GM12878 (cell line): ENCODE measurements around the gene EXD3. TPM values are rescaled to one million over a fixed set of nuclear protein-coding genes. Genes with fewer than 3 reads are reported as not detected.

Source experiments
- ATAC-seq: fragments of 200-7000 bp; cut with Tn5 transposase; 3 replicates; pipeline ENCODE4 v1.9.1; 2020; ENCODE audit warnings: mild to moderate bottlenecking, moderate library complexity
- BruUV-seq: library from RNA; stranded (reverse); fragments of 400-500 nt; replicated peaks from 2 replicates; lab custom pipeline; 2021; lab: Mats Ljungman, UMichigan
- CTCF ChIA-PET: fragments of 300-600 bp; sonication (Branson Sonifier 250); formaldehyde crosslinking; extraction: SDS; loops from one replicate; lab custom pipeline; 2021; ENCODE audit warnings: inconsistent platforms; lab: Yijun Ruan, JAX
- POLR2A ChIA-PET: fragments of 350-600 bp; formaldehyde crosslinking; extraction: SDS; loops from one replicate; lab custom pipeline; 2021; ENCODE audit warnings: inconsistent platforms; lab: Charles Lee
- RAD21 ChIA-PET: fragments of 300-600 bp; sonication (Branson Sonifier 250); formaldehyde crosslinking; loops from one replicate; lab custom pipeline; 2023; ENCODE audit warnings: antibody characterized with exemption; ENCODE audit not compliant: unreplicated experiment; lab: Charles Lee
- SMC1A ChIA-PET: fragments of 300-600 bp; sonication (Branson Sonifier 250); formaldehyde crosslinking; loops from one replicate; lab custom pipeline; 2023; ENCODE audit not compliant: unreplicated experiment, uncharacterized antibody; lab: Charles Lee
- DNase-seq: peaks from one replicate; pipeline ENCODE4 v3.0.0-alpha.2; 2011; ENCODE audit warnings: low read depth, low spot score
- FAIRE-seq: peaks from 3 replicates; lab custom pipeline; 2011; peaks lifted over from hg19 to GRCh38; lab: Jason Lieb, UNC
- H2AFZ ChIP-seq: 2 replicates; pipeline ENCODE4 v1.6.0; 2011; ENCODE audit warnings: low read depth, low read length, control low read depth; ENCODE audit not compliant: control insufficient read depth
- H3K27ac ChIP-seq: 2 replicates; pipeline ENCODE4 v1.5.1; 2011; ENCODE audit warnings: control low read depth; ENCODE audit not compliant: control insufficient read depth, insufficient read depth
- H3K27me3 ChIP-seq, 2 experiments: replicated peaks in 1 of 2; 2 replicates each; pipeline versions ENCODE4 v1.6.0 to v1.6.1; 2011; ENCODE audit warnings: low read length in 1 of 2; ENCODE audit not compliant: control insufficient read depth in 2 of 2, insufficient read depth in 2 of 2
- H3K36me3 ChIP-seq, 2 experiments: 2 replicates each; pipeline ENCODE4 v1.5.1; 2011; ENCODE audit warnings: low read length in 1 of 2; ENCODE audit not compliant: control insufficient read depth in 2 of 2, insufficient read depth in 2 of 2
- H3K4me1 ChIP-seq: 2 replicates; pipeline ENCODE4 v1.6.1; 2011; ENCODE audit warnings: mild to moderate bottlenecking, low read length, moderate library complexity, mixed read lengths; ENCODE audit not compliant: control insufficient read depth, insufficient read depth
- H3K4me2 ChIP-seq: 2 replicates; pipeline ENCODE4 v1.6.0; 2011; ENCODE audit warnings: control low read depth; ENCODE audit not compliant: control insufficient read depth, insufficient read depth
- H3K4me3 ChIP-seq: fragments of 200-600 bp; sonication (generic); 2 replicates; pipeline ENCODE4 v1.5.1; 2016
- H3K79me2 ChIP-seq: 2 replicates; pipeline ENCODE4 v1.6.0; 2011; ENCODE audit warnings: low read length; ENCODE audit not compliant: control insufficient read depth, insufficient read depth
- H3K9ac ChIP-seq: 2 replicates; pipeline ENCODE4 v1.8.0; 2011; ENCODE audit warnings: low read length, control low read depth, mixed read lengths; ENCODE audit not compliant: control insufficient read depth, insufficient read depth
- H3K9me3 ChIP-seq: replicated peaks from 3 replicates; pipeline ENCODE4 v1.5.1; 2011; ENCODE audit warnings: mild to moderate bottlenecking, low read length; ENCODE audit not compliant: control insufficient read depth, insufficient read depth
- H4K20me1 ChIP-seq: 2 replicates; pipeline ENCODE4 v1.6.0; 2011; ENCODE audit not compliant: control insufficient read depth, insufficient read depth
- BCLAF1 ChIP-seq: fragments of 450-650 bp; IDR thresholded peaks from 2 replicates; pipeline ENCODE4 v1.6.1; 2017; ENCODE audit warnings: antibody characterized with exemption, mild to moderate bottlenecking, moderate library complexity
- CBX3 ChIP-seq: fragments of 200-600 bp; sonication (generic); IDR thresholded peaks from 2 replicates; pipeline ENCODE4 v1.6.1; 2016; ENCODE audit warnings: low read depth, borderline replicate concordance
- ETV6 ChIP-seq, 2 experiments: fragments of 450-650 bp in 1 of 2; IDR thresholded peaks in 1 of 2; conservative IDR thresholded peaks in 1 of 2; 2 replicates each; pipeline ENCODE4 v1.6.1; 2014; ENCODE audit warnings: antibody characterized with exemption in 1 of 2, borderline replicate concordance in 1 of 2, low read depth in 1 of 2, mild to moderate bottlenecking in 1 of 2, moderate library complexity in 1 of 2
- POU2F2 ChIP-seq: IDR thresholded peaks from 3 replicates; pipeline ENCODE4 v1.6.1; 2011; ENCODE audit warnings: low read depth, mild to moderate bottlenecking, low read length, borderline replicate concordance
- WGBS: methylation state at CpG from one replicate; pipeline ENCODE4 v1.1.6; 2016; ENCODE audit warnings: low lambda C conversion rate; ENCODE audit not compliant: insufficient replicate concordance, insufficient coverage; ENCODE audit errors: missing lambda C conversion rate; 5-methylcytosine and 5-hydroxymethylcytosine counted together
- in situ Hi-C: fragments of 300-500 bp; cut with MboI; formaldehyde crosslinking; loops from 9 replicates; pipeline ENCODE4 v1.14.3; 2018; ENCODE audit warnings: mixed read lengths
- intact Hi-C: fragments of 100-400 bp; cut with micrococcal nuclease; formaldehyde crosslinking; loops from one replicate; pipeline ENCODE4 v1.14.2; 2022; ENCODE audit not compliant: unreplicated experiment
- polyA plus RNA-seq, 11 experiments: library from polyadenylated mRNA; depleted of rRNA in 4 of 11; unstranded in 6 of 11; stranded (reverse) in 5 of 11; fragments of >200 nt; fragmentation: Nextera tagmentation in 4 of 11; fragmentation: Illumina TruSeq in 1 of 11; extraction: Ambion mirVana in 4 of 11; extraction: Trizol in 1 of 11; gene quantifications; 1 replicate in 1 of 11; 2 replicates in 10 of 11; pipeline versions ENCODE4 v1.2.1 to v1.2.3, GENCODE V29; 2011 to 2016; ENCODE audit warnings: inconsistent platforms in 2 of 11, missing spikeins in 2 of 11, low read depth in 1 of 11
- total RNA-seq, 4 experiments: library from RNA; depleted of rRNA in 3 of 4; stranded (reverse); fragments of >200 nt in 3 of 4; fragmentation: Illumina TruSeq in 1 of 4; extraction: Trizol in 1 of 4; gene quantifications; 2 replicates each; pipeline versions ENCODE4 v1.2.1 to v1.2.3, GENCODE V29; 2013 to 2021

EXD3 gene
- total and polyA plus RNA-seq, 10 of the 15 experiments (the other 5 are each of a cell fraction or from before 2014, with no cell fraction given): 0.21 to 7.1 (median 3.6) TPM

- Histone ChIP-seq H3K4me3 (no peak overlapping the region), H3K36me3 (no peaks in the 10 kb centered on the region), H3K27ac (no peak overlapping the region), H3K4me2 (no peak overlapping the region), H3K9ac (no peak overlapping the region), H3K9me3 (no peaks in the 10 kb centered on the region), H3K79me2 (no peaks in the 10 kb centered on the region)
- 73% methylated on average over 18 of the region's 20 CpGs for WGBS
- POLR2A ChIA-PET: no interaction called here
- no TSS peak for BruUV-seq
- RAD21 ChIA-PET: no interaction called here
- intact Hi-C loops: no loop called here
- ATAC-seq: no peak
- CTCF ChIA-PET: no interaction called here
- no peak for TF ChIP-seq ETV6 (conservative IDR thresholded peaks at IDR 0.05 in 1 of 2, IDR thresholded peaks at IDR 0.05 in 1 of 2; ENCODE audit: borderline replicate concordance in 1 of 2, low read depth in 1 of 2)
- TF ChIP-seq BCLAF1: no peak
- TF ChIP-seq CBX3: no peak
- TF ChIP-seq POU2F2: no peak
- TF ChIP-seq, all 136 proteins: peak for 0
- H4K20me1 ChIP-seq: no peaks in the 10 kb centered on the region
- in situ Hi-C loops: no loop called here
- H3K27me3 ChIP-seq: no peaks in the 10 kb centered on the region
- 0 out of 2 replicates have a peak, but pooled peaks cover 6% of the 10 kb centered on the region for H3K4me1 ChIP-seq
- SMC1A ChIA-PET: no interaction called here
- FAIRE-seq: no peak
- no peak for DNase-seq
- no peak overlapping the region for H2AFZ ChIP-seq
These were observed 9.9 kb upstream of the EXD3 start for GRCh38 chr9:137432687-137433348.
